IMR-90 (cell line): ENCODE data around the gene SLC4A3. TPM values are rescaled to one million over a fixed set of nuclear protein-coding genes. Genes with fewer than 3 reads are reported as not detected.

Experiments
- ATAC-seq: fragments of 200-7000 bp; cut with Tn5 transposase; 2 replicates; pipeline ENCODE4 v1.9.1; 2020; ENCODE audit warnings: low read depth, mild to moderate bottlenecking, moderate library complexity
- BruUV-seq: library from RNA; stranded (reverse); fragments of 400-500 nt; replicated peaks from 2 replicates; lab custom pipeline; 2021; lab: Mats Ljungman, UMichigan
- CTCF ChIA-PET: fragments of 300-600 bp; formaldehyde crosslinking; extraction: SDS; loops from one replicate; lab custom pipeline; 2021; ENCODE audit warnings: antibody characterized with exemption; lab: Yijun Ruan, JAX
- POLR2A ChIA-PET: fragments of 300-600 bp; sonication (Branson Sonifier 250); formaldehyde crosslinking; loops from one replicate; lab custom pipeline; 2022; ENCODE audit warnings: antibody characterized with exemption; ENCODE audit not compliant: unreplicated experiment; lab: Charles Lee
- DNase-seq: peaks from one replicate; pipeline ENCODE4 v3.0.0; 2013
- H2AFZ ChIP-seq: replicated peaks from 2 replicates; pipeline ENCODE3; 2013; ENCODE audit warnings: low read length, mild to moderate bottlenecking; ENCODE audit not compliant: poor library complexity
- H2AK5ac ChIP-seq: 2 replicates; pipeline ENCODE4 v1.6.1; 2013; ENCODE audit warnings: low read depth, low read length, inconsistent platforms
- H2AK9ac ChIP-seq: replicated peaks from 2 replicates; pipeline ENCODE3; 2013; ENCODE audit warnings: mild to moderate bottlenecking, low read depth, low read length, moderate library complexity; ENCODE audit not compliant: poor library complexity
- H2BK120ac ChIP-seq: 2 replicates; pipeline ENCODE4 v1.6.1; 2013; ENCODE audit warnings: low read depth, low read length, inconsistent platforms
- H2BK15ac ChIP-seq: 3 replicates; pipeline ENCODE4 v1.6.1; 2013; ENCODE audit warnings: low read depth, low read length, inconsistent platforms
- H2BK20ac ChIP-seq: 2 replicates; pipeline ENCODE4 v1.6.1; 2013; ENCODE audit warnings: low read depth, mild to moderate bottlenecking, inconsistent platforms, low read length, moderate library complexity
- H2BK5ac ChIP-seq: 2 replicates; pipeline ENCODE4 v1.6.1; 2013; ENCODE audit warnings: mild to moderate bottlenecking, low read depth, low read length, inconsistent platforms; ENCODE audit not compliant: poor library complexity, severe bottlenecking
- H3K14ac ChIP-seq: replicated peaks from 2 replicates; pipeline ENCODE4 v1.6.1; 2013; ENCODE audit warnings: low read depth, low read length, inconsistent platforms
- H3K18ac ChIP-seq: 2 replicates; pipeline ENCODE4 v1.6.1; 2013; ENCODE audit warnings: low read depth, low read length, control low read depth
- H3K23ac ChIP-seq: 2 replicates; pipeline ENCODE4 v1.6.1; 2013; ENCODE audit warnings: low read depth, low read length, inconsistent platforms
- H3K27ac ChIP-seq: 2 replicates; pipeline ENCODE4 v1.5.1; 2013; ENCODE audit warnings: mild to moderate bottlenecking, control low read depth, low read length; ENCODE audit not compliant: insufficient read depth
- H3K27me3 ChIP-seq: 2 replicates; pipeline ENCODE4 v1.6.1; 2013; ENCODE audit warnings: low read length; ENCODE audit not compliant: control insufficient read depth, insufficient read depth
- H3K36me3 ChIP-seq: 2 replicates; pipeline ENCODE4 v1.6.1; 2013; ENCODE audit warnings: low read length, mixed read lengths; ENCODE audit not compliant: control insufficient read depth, insufficient read depth
- H3K4ac ChIP-seq: 2 replicates; pipeline ENCODE4 v1.6.1; 2013; ENCODE audit warnings: low read depth, low read length, inconsistent platforms
- H3K4me1 ChIP-seq: 2 replicates; pipeline ENCODE4 v1.6.1; 2013; ENCODE audit warnings: low read length, mixed read lengths; ENCODE audit not compliant: control insufficient read depth, insufficient read depth
- H3K4me2 ChIP-seq: 2 replicates; pipeline ENCODE4 v1.6.1; 2013; ENCODE audit warnings: low read depth, mild to moderate bottlenecking, control low read depth, low read length, moderate library complexity
- H3K4me3 ChIP-seq: 2 replicates; pipeline ENCODE4 v1.5.1; 2013; ENCODE audit warnings: low read depth, mild to moderate bottlenecking, control low read depth, low read length, moderate library complexity; ENCODE audit not compliant: insufficient read depth
- H3K56ac ChIP-seq: 2 replicates; pipeline ENCODE4 v1.6.1; 2013; ENCODE audit warnings: low read length, inconsistent platforms; ENCODE audit not compliant: insufficient read depth; ENCODE audit errors: extremely low read depth
- H3K79me1 ChIP-seq, 2 experiments: 2 replicates each; pipeline ENCODE4 v1.6.1; 2013; ENCODE audit warnings: low read length in 2 of 2, inconsistent platforms in 1 of 2, low read depth in 1 of 2
- H3K9ac ChIP-seq: 2 replicates; pipeline ENCODE4 v1.6.1; 2013; ENCODE audit warnings: low read depth, low read length, control low read depth
- H3K9me1 ChIP-seq: 2 replicates; pipeline ENCODE4 v1.6.1; 2013; ENCODE audit warnings: low read length, inconsistent platforms; ENCODE audit not compliant: insufficient read depth
- H3K9me3 ChIP-seq: 2 replicates; pipeline ENCODE4 v1.6.1; 2013; ENCODE audit warnings: low read length; ENCODE audit not compliant: control insufficient read depth, insufficient read depth
- H4K20me1 ChIP-seq: 2 replicates; pipeline ENCODE4 v1.6.1; 2013; ENCODE audit warnings: low read length, inconsistent platforms; ENCODE audit not compliant: insufficient read depth
- H4K5ac ChIP-seq: 2 replicates; pipeline ENCODE4 v1.6.1; 2013; ENCODE audit warnings: mild to moderate bottlenecking, low read depth, low read length, control low read depth
- H4K8ac ChIP-seq, 2 experiments: 2 replicates each; pipeline ENCODE4 v1.6.1; 2013; ENCODE audit warnings: low read depth in 2 of 2, low read length in 2 of 2, control low read depth in 1 of 2, inconsistent platforms in 1 of 2
- H4K91ac ChIP-seq: 2 replicates; pipeline ENCODE4 v1.6.1; 2013; ENCODE audit warnings: low read depth, low read length, inconsistent platforms; ENCODE audit not compliant: insufficient read depth
- MAZ ChIP-seq: IDR thresholded peaks from 2 replicates; pipeline ENCODE4 v1.6.1; 2012; ENCODE audit warnings: low read depth, mild to moderate bottlenecking, low read length, improper control_type of control experiment, moderate library complexity, borderline replicate concordance
- WGBS, 2 experiments: methylation state at CpG; one replicate each; pipeline versions ENCODE4 v1.1.5 to v1.1.7; 2013; ENCODE audit warnings: missing lambda C conversion rate in 2 of 2; ENCODE audit not compliant: insufficient read length in 1 of 2; ENCODE audit errors: extremely low coverage in 2 of 2; 5-methylcytosine and 5-hydroxymethylcytosine counted together
- dilution Hi-C: fragments of 300-500 bp; cut with HindIII; formaldehyde crosslinking; loops from one replicate; pipeline ENCODE4 v1.14.3; 2018; ENCODE audit warnings: low sequenced_read_pairs; ENCODE audit not compliant: unreplicated experiment
- in situ Hi-C: fragments of 300-500 bp; cut with MboI; formaldehyde crosslinking; loops from 3 replicates; pipeline ENCODE4 v1.14.3; 2019; ENCODE audit warnings: low sequenced_read_pairs, inconsistent platforms, mixed read lengths
- intact Hi-C: fragments of 100-400 bp; cut with micrococcal nuclease; formaldehyde crosslinking; loops from 2 replicates; pipeline ENCODE4 v1.10.0; 2022
- polyA plus RNA-seq, 3 experiments: library from polyadenylated mRNA; depleted of rRNA; stranded (reverse); fragments of >200 nt; gene quantifications; 2 replicates each; pipeline ENCODE4 v1.2.3, GENCODE V29; 2012; ENCODE audit warnings: low replicate concordance in 1 of 3
- total RNA-seq: library from RNA; depleted of rRNA; stranded (reverse); fragments of >200 nt; gene quantifications from 2 replicates; pipeline ENCODE4 v1.2.3, GENCODE V29; 2012

The SLC4A3 gene
- total and polyA plus RNA-seq, 2 of the 4 experiments (the other 2 are of a cell fraction) = 0.90 to 6.1 TPM

DNA sequence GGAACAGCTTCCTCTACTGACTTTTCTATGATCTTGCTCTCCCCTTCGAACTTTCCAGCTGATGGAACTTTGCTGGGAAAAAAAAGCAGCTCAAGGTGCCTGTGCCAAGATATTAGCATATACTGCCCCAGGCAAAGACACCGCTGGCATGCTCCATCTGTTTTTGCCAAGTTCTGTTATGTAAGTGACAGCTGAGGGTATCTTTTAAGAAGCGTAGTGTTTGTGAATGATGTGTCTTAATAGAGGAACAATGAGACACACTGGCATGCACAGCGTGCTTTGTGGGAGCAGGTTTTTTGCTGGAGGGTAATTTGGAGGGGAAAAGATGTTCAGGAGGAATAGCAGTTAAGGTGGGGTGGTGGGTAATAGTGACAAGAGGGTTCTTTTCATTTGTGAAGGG, 47.8 kb downstream of the SLC4A3 start:
- no peaks in the 10 kb centered on the region for H3K36me3 ChIP-seq
- DNase-seq (no peak), ATAC-seq (no peak)
- H3K18ac ChIP-seq = no peak overlapping the region
- H2BK5ac ChIP-seq = no peak overlapping the region
- no peaks in the 10 kb centered on the region for H3K9me3 ChIP-seq
- no peak overlapping the region for H2BK15ac ChIP-seq
- no peak overlapping the region for H4K5ac ChIP-seq
- ChIA-PET POLR2A (no interaction called here), CTCF (no interaction called here)
- no peak overlapping the region for H3K4ac ChIP-seq
- no peak overlapping the region for H3K9ac ChIP-seq
- no TSS peak for BruUV-seq
- in situ Hi-C loops = no loop called here
- no peak overlapping the region for H2AK9ac ChIP-seq
- no peak overlapping the region for H2BK120ac ChIP-seq
- intact Hi-C loops = no loop called here
- TF ChIP-seq MAZ = no peak
- dilution Hi-C loops = no loop called here
- H3K56ac ChIP-seq = no peak overlapping the region
- H3K27me3 ChIP-seq = peaks cover 40% of the 10 kb centered on the region
- H4K20me1 ChIP-seq = no peaks in the 10 kb centered on the region
- no peak overlapping the region for H2AK5ac ChIP-seq
- WGBS, 2 experiments = 62% methylated on average over 2 of the region's 4 CpGs; no CpG with 5 or more reads in 1 of the 2 experiments
- no peak overlapping the region for H2BK20ac ChIP-seq
- no peak overlapping the region for H3K4me2 ChIP-seq
- H3K23ac ChIP-seq = no peak overlapping the region
- no peak overlapping the region for H4K91ac ChIP-seq
- no peak overlapping the region for H3K14ac ChIP-seq
- H3K4me3 ChIP-seq = no peak overlapping the region
- no peak overlapping the region for H3K27ac ChIP-seq
- H3K4me1 ChIP-seq = no peaks in the 10 kb centered on the region
- H2AFZ ChIP-seq = no peak overlapping the region
- no peaks in the 10 kb centered on the region for H3K79me1 ChIP-seq
- H4K8ac ChIP-seq = no peak overlapping the region
- no peaks in the 10 kb centered on the region for H3K9me1 ChIP-seq
